GM21825 (cell line): Measurements from ENCODE around the gene RPL41.
"Not testable (repeated sequence)": the region's sequence is repeated elsewhere in the genome, so short reads cannot be mapped to it uniquely, and the experiment has no call there.

Experiments
- ATAC-seq: cut with Tn5 transposase; IDR thresholded peaks from one replicate; pipeline ENCODE4 v1.9.1; 2021; ENCODE audit warnings: mild to moderate bottlenecking, moderate library complexity; ENCODE audit not compliant: unreplicated experiment

The RPL41 gene

DNA sequence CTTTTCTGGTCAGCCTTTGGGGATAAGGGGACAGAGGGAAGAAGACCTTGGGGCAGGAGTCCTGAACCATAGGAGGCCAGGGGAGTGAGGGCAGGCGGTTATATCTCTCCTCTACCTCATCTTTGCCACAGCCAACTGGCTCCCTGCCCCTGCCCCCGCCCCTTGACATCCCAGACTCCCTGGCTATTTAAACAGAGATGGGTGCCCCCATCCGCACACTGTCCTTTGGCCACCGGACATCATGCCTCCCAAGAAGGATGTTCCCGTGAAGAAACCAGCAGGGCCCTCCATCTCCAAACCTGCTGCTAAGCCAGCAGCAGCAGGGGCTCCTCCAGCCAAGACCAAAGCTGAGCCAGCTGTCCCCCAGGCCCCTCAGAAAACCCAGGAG lies 37.2 kb downstream of the RPL41 start:
- ATAC-seq, result no peak

DNA sequence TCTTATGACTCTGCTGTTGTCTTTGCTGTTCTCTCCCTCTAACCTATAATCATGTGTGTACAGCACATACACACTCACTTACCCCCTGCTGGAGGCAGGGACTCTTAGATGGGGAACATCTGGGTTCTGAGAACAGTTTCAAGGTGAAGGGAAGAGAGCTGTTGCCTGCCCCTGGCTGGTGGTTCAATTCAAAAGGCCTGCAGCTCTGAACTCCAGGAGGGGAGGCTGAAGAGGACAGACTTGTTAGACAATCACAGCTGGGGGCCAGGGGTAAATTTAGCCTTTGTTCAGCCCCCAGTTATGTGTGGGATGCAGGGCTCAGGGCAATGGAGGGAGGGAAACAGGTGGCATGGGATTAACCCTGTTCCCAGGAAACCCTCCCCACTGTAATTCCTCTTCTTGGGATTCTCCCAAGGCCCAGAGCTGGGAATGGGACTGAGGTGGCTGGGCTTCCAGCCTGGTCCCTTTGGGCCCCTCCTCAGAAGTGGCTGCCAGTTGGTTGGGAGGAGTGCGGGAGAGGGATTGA lies 37.9 kb downstream of the RPL41 start:
- no peak for ATAC-seq

DNA sequence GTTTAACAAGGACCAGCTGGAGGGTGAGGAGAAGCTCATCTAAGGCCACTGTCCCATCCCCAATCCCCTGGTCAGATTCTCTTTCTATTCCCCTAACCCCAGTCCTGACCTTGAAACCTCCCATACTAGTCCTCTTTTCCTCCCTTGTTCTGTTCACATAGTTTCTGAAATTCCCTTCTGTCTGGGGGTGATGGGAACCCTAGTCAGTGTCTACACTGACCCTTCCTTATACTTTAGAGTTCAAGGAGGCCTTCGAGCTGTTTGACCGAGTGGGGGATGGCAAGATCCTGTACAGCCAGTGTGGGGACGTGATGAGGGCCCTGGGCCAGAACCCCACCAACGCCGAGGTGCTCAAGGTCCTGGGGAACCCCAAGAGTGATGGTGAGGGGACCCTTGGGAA lies 38.4 kb downstream of the RPL41 start:
- no peak for ATAC-seq

DNA sequence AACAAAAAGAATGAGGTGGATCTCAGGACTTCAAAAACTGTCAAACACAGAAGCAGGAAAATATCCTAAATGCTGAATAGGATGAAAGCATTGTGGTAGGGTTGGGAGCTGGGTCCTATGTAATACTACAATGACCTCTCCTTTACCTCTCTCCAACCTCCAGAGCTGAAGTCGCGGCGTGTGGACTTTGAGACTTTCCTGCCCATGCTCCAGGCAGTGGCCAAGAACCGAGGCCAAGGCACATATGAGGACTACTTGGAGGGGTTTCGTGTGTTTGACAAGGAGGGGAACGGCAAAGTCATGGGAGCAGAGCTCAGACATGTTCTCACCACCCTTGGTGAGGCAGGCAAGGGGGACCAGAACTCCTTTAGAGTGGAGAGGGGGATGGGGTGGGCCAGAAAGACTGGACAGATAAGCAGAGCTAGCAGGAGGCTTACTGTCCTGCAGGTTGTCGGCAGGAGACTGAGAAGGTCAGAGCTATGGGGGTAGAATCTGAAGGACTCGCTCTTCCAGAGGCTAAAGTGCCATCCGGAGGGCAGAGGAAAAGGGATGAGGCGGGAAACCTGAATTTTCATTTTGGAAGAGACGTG lies 38.9 kb downstream of the RPL41 start:
- ATAC-seq, result no peak

DNA sequence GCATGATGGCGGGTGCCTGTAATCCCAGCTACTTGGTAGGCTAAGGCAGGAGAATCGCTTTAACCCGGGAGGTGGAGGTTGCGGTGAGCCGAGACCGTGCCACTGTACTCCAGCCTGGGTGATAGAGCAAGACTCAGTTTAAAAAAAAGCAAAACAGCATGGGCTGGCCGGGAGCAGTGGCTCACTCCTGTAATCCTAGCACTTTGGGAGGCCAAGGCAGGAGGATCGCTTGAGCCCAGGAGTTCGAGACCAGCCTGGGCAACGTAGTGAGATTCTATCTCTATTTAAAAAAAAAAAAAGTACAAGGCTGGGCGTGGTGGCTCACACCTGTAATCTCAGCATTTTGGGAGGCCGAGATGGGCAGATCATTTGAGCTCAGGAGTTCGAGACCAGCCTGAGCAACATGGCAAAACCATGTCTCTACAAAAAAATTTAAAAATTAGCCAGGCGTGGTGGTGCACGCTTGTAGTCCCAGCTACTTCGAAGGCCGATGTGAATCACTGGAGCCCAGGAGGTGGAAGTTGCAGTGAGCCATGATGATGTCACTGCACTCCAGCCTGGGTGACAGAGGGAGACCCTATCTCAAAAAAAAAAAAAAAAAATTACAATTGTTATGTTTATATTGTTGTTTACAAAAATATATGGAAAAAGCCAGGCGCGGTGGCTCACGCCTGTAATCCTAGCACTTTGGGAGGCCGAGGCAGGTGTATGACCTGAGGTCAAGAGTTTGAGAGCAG lies 40.2 kb downstream of the RPL41 start:
- ATAC-seq, result not testable (repeated sequence)

DNA sequence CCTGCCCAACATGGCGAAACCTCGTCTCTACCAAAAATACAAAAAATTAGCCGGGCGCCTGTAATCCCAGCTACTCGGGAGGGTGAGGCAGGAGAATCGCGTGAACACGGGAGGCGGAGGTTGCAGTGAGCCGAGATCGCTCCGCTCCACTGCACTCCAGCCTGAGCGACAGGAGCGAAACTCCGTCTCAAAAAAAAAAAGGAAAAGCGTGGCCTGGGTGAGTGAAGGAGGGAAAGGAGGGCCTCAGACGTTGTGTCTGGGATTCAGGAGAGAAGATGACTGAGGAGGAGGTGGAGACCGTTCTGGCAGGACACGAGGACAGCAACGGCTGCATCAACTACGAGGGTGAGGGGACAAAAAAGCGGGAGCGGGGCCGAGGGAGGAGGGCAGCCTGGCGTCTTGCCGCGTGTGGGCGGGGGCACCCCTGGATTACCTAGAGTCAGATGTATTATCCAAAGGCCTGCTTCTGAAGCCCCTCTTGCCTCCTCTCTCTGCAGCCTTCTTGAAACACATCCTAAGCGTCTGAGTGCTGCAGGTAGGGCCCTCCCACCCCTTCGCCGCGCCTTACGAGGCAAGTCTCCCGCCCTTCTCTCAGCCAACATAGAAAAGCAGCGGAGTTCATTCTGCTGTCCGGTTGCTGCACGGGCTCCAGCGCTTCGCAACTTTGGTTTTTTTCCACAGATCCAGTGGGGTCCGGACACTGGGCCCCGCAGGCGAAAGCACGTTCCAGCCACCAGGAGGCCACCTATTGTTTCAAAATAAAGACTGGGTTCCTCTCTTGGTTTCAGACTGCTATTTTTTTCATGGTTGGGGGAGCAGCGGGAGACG lies 41.0 kb downstream of the RPL41 start:
- peak; percentile 28 for ATAC-seq

DNA sequence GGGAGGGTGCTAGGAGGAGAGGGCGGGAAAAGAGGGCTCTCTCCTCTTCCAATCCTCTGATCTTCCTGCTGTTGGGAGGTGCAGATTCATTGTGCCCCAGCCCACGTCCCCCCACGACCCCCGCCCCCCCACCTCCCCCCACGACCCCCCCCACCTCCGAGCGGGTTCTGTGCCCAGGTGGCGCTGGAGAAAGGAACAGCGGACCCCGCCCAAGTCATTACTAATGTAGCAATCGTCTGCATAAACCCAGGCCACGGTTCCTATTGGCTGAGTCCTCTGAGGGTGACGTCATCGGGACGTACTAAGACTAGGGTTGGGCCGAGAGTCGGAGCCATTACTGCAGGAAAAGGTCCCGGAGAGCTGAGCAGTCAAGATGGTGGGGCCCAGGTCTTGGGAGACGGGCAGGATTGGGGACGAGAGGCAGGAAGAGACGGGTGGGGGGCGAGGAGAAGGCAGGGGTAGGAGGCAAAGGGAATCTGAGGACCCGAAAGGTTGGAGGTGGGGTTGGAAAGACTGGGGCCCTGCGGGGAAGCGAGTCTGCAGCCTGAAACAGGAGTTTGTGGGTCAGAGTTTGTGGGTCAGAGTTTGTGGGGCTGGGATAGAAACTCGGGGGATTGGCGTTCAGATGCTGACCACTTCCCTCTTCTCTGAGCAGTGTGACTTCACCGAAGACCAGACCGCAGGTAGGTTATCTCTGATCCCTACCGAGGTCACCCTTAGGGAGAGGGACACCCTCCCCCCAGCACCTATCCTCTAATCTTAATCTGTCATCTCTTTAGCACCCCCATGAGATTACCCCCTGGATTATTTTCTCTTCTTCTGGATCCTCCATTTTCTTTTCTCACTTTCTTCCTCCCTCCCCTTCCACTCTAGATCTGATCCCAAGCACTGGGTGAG lies 41.8 kb downstream of the RPL41 start, which contains the start of gene MYL6:
Gene MYL6 (plus strand): TSS at position 331 of the 897 bp plus-strand sequence. CDS start 43 bp downstream, at position 374.
- ATAC-seq, result peak; percentile 74

DNA sequence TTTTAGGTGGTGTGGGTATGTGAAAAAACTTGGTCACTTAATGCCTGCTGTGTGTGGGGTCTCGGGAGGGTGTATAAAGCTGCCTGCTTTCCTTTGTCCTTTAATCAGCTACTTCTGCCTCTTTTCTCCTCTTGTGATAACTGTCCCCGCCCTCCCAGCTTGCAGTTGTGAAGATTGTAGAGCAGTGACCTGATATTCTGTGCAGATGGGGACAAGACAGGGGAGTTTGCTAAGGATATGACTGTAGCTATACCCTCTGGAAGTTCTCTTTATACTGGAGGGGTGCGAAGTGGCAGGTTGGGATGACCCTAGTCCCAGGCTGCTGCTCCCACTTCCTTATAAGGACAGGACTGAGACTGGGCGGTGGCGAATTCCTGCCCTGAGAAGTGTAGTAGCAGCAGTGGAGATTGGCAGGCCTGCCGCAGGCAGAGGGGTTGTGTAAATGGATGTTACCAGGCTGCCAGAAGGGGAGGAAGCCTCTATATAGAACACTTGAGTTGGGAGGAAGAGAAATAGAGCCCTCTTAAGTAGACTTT lies 42.6 kb downstream of the RPL41 start:
- no peak for ATAC-seq

DNA sequence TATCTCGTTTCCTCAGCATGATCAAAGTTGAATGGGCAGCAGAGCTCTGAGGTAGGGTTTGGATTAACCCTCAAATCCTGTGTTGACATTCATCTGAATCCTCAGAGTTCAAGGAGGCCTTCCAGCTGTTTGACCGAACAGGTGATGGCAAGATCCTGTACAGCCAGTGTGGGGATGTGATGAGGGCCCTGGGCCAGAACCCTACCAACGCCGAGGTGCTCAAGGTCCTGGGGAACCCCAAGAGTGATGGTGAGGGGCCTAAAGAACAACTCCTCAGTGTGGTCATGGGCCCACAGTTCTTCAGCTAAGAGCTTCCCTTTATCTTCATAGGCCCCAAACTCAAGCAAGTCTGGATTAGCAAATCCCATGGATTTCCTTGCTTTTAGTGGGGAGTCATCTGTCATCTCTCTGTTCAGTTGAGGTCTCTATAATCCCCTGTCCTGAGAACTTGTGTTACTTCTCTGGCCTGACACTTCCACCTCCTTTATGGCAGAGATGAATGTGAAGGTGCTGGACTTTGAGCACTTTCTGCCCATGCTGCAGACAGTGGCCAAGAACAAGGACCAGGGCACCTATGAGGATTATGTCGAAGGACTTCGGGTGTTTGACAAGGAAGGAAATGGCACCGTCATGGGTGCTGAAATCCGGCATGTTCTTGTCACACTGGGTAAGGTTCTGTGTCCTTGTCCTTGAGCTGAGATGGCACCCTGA lies 43.2 kb downstream of the RPL41 start:
- no peak for ATAC-seq

DNA sequence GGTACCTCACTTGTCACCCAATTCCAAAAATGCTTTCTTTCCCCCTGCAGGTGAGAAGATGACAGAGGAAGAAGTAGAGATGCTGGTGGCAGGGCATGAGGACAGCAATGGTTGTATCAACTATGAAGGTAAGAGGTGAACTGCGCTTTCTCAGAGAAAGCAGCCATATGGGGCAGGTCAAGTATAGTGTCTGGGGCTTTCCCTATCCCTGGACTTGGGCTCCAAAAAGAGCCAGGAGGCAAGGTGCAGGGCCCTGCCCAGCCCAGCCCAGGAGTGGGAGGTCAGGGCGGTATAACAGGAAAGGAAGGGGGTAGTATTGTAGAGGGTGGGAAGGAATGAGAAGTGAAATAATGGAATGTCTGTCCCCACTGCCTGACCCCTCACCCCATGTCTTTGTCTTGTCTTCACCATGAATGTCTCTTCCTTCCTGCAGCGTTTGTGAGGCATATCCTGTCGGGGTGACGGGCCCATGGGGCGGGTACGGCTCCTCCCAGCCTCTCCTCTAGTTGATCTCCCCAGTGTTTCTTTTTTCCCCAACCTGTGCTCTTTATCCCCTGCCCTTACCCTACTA lies 43.8 kb downstream of the RPL41 start:
- ATAC-seq, result no peak

DNA sequence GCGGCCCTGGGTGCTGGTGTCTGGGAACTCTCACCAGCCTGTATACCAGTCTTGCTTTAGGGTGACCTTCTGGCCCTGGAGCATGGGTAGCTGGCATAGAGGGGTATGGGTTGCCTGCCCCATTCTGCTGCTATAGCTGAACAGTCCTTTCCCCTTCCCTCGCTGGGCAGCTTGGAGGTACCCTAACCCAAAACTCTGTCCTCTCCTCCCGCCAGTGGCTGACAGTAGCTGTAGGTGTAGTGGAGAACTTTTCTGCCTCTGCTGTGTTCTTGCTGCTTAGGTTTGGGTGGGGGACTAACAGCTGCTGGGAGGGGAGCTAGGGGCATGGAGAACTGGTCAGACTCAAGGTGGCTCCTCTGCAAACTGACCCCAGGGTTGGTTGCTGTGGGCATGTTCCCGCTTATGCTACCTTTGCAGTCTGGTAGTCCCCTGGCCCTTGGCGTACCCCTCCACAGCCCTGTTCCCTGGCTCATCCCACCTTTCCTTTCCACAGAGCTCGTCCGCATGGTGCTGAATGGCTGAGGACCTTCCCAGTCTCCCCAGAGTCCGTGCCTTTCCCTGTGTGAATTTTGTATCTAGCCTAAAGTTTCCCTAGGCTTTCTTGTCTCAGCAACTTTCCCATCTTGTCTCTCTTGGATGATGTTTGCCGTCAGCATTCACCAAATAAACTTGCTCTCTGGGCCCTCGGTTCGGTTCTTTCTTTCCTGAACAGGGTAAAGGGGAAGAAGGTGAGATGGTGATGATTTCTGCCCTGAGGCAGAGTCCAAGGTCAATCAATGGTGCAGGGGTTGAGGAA lies 44.7 kb downstream of the RPL41 start:
- no peak for ATAC-seq

DNA sequence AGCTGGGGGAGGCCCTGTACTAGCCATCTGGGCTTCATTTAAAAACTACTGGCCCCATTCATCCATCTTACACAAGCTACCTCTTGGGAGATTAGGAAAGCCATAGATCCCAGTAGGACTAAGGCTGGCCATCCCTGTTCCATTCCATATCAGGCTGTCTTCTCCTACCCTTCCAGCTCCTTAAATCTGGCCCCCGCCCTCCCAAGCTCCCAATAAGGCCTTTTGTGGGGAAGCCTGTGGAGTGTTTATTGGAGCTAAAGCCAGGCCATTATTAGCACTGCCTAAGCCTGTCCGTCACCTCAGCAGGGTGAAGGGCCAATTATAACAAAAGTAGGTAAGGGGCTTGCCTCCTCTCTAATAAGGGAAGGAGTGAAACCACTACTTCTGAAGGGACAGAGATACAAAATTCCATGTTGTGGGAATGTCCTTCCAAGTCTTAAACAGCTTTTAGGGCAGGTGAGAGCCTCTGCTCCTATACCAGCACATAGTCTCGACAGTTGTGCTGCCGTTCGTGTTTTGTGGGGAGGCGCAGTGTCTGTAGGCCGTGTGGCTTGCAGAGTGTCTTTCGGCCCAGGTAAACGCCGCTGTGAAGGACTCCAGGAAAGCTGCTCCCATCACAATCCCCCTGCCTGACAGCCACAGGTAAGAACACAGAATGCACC lies 45.4 kb downstream of the RPL41 start:
- ATAC-seq, result no peak

DNA sequence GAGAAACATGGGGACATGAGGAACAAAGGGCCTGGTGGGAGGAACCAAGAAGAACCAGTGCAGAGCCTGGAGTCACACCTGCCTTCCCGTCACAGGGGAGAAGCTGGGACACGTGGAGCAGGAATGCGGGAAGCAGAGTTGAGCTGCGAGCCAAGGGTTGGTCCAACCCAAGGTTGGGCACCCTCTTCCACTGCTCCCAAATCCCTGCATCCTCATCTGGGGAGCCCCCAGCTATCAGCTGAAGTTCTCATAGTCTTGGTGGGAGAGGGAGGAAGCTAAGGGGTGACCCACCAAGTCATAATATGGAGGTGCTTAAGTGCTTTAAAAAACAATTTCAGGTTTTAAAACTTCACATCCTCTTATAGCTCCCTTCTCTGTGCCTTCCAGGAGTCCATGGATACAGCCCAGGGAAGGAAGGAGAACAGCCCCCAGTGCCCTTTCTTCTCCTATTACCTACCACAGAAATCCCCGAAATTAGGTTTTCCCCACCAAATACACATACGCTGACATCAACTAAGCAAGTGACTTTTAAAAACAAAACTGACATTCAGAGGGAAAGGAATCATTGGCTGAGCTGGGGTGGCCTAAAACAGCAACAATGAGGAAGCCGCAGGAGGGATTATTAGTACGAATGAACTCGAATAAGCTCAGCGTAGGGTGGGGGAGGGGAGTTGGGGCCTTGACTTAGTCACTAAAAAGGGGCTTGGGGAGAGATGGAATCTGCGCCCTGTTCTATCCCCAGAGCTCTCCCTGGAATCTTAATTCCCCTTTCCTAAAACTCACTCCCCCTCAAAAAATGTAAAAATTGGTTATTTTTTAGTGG lies 46.2 kb downstream of the RPL41 start:
- no peak for ATAC-seq

DNA sequence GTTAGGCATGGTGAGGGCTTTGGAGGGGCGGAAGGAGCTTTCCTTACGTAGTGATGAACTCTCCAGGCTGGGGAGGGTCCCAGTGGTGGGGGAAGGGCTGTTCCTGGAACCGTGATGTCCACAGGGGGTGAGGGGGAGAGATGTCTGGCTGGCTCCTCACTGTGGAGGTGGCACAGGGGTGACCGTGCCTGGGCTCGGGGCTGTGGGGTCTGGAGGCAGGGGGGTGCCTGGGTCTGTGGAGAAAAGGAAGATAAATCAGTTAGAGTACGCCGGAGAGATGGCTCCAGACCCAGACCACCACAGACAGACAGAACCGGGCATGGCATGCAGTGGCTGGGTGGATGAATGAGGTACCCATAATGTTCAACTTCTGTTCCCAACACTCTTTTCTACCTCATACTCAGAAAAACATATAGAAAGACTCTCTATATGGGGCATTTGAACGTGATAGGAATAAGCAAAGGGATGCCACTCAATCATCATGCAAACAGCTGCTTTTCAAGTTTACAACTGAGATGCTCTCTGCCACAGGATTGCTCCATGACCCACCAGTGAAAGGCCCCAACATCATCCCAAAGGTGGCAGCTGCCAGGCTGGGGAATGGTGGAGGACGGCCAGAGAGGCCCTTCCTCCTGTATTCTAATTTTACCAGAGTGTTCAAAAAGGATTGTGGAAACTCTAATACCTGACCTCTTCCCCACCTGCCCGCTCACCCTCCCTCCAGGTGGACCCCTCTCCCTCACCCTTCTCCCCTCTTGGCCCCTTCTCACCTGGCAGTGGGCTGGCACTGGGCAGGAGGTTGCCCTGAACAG lies 47.3 kb downstream of the RPL41 start:
- no peak for ATAC-seq

DNA sequence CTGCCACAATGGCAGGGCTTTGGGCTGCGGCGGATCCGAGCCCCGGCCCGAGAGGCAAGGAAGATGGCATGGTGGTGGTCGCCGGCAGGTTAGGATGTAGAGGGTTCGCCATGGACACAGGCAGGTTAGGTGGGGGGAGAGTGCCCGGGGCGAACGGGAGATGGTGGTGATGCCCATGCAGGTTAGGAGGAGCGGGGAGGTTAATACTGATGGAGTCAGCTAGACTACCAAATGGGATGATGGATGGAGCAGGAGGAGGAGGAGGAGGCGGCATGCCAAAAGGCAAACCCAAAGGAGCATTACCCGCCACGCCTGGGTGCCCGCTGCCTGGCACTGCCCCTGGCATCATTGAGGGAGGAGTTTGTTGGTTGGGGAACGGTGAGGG lies 47.9 kb downstream of the RPL41 start:
- no peak for ATAC-seq

DNA sequence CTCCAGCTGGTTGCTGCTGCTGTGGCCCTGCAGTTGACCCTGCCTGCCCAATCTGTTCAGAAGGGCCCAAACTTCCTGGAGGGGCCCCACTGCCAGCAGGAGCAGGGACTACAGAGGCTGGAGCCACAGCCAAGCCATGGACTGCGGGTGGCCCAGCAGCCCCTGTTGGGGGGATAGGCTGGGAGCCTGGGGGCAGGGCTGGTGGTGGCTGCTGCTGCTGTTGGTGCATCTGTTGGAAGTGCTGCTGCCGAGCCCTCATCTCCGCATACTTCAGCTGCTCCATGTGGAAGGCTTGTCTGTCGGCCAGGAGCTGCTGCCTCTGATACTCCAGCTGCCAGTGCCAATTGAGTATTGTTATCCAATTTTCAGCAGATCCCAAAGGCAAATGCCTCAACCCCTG lies 48.9 kb downstream of the RPL41 start:
- no peak for ATAC-seq
